Cerebellar nuclear complex (tissue), 1 donor: ENCODE measurements around the gene MATCAP1.

Source experiments
- DNase-seq, 2 experiments: peaks; one replicate each; lab custom pipeline; 2025; lab: John Stamatoyannopoulos, UW

The MATCAP1 gene

DNA sequence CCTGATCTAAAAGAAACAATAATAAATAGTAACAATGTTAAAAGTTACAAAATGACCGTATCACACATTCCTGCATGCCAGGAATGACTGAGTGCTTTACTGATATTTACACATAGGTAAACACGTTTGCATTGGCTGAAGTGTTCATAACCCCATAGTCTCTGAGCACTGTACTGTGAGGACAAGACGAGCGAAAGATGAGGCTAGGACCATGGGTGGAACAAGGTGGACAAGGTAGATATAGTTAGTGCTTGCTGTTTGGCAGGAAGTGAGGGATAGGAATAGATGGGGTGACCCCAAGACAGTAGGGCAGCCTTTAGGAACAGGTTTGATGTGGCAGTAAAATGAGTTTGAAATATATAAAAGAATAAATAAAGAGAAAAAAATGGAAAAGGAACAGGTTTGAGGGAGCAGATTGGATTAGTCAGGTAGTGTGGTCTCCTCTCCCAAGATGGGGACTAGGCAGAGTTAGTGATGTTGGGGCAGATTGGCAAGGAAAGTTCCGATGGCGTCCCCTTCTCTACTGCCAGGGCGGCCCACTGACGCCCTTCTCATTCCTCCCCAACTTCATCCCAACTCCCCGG, 7.7 kb upstream of the MATCAP1 start:
- no peak for DNase-seq

- DNase-seq, result no peak
These were observed 7.0 kb upstream of the MATCAP1 start for GRCh38 chr16:67190448-67191399.

GRCh38 chr16:67190041-67190440, 6.3 kb upstream of the MATCAP1 start, which contains the start of gene EXOC3L1:
Gene EXOC3L1 (minus strand): TSS chr16:67190136. CDS start chr16:67189676, 460 bp downstream.
- no peak for DNase-seq

- no peak for DNase-seq
These were observed 5.0 kb upstream of the MATCAP1 start for GRCh38 chr16:67188798-67189197.

- DNase-seq, result no peak
These were observed 4.6 kb upstream of the MATCAP1 start for GRCh38 chr16:67188323-67188722.

DNA sequence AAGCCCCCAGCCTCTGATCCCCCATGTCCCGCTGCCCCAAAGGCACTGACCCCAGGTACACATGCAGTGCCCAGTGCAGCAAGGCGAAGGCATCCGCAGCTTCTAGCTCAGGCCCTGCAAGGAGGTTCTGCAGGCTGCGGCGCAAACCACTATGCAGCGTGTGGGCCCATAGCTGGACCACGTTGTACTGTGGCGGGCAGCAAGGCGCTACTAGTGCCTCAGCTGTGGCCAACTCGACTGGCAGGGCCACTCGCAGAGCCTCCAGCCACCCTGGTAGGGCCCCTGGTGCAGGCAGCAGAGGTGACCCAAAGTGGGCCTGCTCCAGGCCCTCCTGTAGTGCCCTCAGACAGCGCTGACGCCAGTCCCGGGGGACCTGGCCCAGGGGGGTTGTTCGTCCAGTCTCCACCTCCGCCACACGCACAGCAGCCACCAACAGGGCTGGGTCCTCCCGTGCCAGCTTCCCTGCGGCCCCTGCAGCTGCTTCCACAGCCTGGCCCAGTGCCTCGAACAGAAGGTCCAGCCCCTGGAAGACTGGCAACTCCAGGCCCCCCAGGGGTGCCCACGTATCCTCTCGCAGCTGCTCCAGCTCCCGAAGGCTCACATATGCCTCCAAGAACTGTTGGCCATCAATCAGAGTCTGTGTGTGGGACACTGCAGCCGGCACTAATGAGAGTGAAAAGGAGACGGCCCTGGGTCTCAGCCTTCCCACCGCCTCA, 3.6 kb upstream of the MATCAP1 start:
- DNase-seq, result no peak

DNA sequence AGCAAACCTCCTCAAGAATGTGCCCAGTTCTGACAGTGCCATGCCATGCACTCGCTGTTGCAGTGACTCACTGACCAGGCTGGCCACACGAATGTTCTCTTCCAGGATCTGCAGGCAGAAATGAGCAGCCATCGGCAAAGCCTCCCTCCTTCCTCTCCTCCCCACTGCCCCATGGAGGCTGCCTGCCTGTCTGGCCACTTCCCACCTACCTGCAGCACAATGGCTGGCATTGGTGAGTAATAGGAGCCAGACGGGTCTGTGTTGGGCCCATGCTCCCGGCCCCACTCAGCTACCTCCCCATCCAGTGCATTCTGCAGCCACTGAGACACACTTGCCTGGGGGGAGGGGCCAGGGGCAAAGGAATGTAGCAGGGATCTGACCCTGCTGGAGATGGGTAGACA, 2.8 kb upstream of the MATCAP1 start:
- no peak for DNase-seq

- no peak for DNase-seq
These were observed 1.9 kb upstream of the MATCAP1 start for GRCh38 chr16:67185651-67186134.

GRCh38 chr16:67184995-67185650, 1.4 kb upstream of the MATCAP1 start:
- DNase-seq, result peak in 1 of 2 experiments; percentile 63

- DNase-seq, result no peak
These were observed 761 bp upstream of the MATCAP1 start for GRCh38 chr16:67184453-67184994.

DNA sequence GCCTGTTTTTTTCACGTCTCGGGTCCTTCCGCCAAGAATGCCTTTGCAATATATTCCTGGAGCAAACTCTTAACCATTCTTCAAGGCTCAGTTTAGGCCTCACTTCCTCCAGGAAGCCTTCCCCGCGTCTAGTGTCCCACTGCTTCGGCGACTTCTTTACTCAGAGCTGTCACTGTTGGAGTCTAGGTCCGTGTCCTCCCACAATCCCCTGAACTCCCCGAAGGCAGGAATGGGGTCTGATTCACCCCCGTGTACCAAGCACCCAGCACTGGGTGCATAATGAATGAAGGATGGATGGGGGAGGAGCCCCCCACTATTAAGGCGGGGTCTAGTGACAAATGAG, 508 bp downstream of the MATCAP1 start:
- no peak for DNase-seq

- no peak for DNase-seq
These were observed 1.5 kb downstream of the MATCAP1 start for GRCh38 chr16:67182288-67182687.

DNA sequence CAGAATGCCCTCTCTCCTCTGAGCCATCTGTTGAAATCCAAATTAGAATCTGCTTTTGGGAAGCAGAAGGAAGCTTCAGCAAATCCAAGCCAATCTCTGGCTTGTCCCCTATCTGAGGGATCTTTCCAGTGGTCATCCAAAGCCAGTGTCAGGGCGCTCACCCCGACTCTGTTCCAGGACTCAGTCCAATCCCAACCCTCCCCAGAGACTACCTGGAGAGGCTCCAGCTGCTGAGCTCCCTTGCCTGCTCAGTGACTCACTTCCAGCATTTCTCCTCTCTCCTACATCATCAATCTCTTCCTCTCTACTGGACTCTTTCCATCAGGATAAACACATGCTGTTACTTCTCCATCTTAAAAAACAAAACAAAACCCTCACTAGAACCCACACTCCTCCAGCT, 2.4 kb downstream of the MATCAP1 start:
- no peak for DNase-seq

DNA sequence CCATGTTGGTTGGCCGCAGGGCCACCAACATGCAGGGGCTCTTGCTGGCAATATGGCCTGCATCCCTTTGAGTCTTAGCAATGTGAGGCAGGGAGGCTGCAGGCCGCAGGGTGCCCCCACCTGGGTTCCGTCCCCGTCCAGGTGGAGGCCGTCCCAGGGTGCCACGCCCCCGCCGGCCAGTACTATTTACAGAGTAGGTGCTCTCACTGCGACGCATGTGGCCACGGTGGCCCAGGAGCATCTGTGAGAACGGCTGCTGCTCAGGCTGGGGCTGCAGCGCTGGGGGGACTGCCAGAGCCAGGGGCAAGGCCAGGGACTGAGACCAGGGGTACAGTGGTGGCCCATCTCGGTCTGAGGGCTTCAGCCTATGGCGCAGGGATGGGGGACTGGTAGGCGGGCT, 3.6 kb downstream of the MATCAP1 start:
- DNase-seq, result no peak

- no peak for DNase-seq
These were observed 4.2 kb downstream of the MATCAP1 start for GRCh38 chr16:67179421-67180080.

DNA sequence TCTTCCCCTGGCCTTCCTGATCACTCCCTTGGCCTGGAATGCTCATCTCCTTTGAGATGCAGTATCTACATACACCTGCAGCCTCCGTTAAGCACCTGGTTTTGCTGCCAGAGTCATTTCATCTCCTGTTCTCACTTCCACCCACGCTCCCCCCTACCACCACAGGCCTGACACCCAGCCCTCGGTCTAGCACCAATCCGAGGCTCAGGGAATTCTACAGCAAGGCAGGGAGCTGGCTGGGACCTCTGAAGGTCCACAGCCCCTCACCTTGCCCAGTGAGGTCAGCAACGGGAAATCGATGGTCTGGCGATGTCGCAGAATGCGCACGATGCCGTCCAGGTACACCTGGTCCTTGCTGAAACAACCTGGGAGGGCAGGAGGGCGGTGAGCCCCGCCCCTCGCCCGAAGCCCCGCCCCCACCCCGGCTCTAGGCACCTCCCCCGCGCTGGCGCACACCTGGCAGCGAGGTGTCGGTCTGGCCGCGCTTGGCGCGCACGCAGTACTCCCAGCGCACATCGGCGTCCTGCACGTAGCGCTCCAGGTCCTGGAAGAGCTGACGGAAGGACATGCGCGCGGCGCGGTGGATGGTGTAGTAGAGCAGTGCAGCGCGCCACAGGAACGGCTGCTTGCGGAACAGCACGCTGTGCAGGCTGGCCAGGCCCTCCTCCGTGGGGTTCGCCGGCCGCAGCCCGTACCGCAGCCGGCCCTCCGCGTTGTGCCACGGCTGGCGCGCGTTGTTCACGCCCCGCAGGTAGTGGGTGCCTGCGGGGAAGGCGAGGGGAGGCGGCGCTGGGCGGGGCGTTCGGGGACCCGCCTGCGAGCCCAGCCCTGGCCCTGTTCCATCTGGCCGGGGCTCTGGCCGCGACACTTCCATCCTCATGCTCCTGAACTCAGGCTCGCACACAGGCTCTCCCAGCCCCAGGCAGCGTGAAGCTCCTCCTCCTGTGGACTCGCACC, 5.7 kb downstream of the MATCAP1 start:
- DNase-seq, result no peak

DNA sequence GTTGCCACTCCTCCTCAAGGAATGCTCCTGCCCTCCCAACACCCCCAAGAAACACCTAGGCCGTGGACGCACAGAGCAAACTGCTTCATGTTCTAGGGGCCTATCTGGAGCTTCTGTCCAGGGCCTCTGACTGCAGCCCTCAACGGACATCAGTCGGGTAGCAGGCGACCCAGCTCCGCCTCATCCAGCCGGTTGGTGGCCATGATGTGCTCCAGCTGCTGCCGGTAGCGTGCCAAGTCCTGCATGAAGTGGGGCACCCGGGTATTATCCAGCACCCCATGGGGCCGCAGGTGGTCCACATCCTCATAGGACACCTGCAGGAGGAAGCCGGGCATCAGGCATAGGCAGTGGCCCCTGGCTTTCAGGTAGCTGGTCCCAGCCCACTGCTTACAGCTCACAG, 7.1 kb downstream of the MATCAP1 start:
- no peak for DNase-seq

DNA sequence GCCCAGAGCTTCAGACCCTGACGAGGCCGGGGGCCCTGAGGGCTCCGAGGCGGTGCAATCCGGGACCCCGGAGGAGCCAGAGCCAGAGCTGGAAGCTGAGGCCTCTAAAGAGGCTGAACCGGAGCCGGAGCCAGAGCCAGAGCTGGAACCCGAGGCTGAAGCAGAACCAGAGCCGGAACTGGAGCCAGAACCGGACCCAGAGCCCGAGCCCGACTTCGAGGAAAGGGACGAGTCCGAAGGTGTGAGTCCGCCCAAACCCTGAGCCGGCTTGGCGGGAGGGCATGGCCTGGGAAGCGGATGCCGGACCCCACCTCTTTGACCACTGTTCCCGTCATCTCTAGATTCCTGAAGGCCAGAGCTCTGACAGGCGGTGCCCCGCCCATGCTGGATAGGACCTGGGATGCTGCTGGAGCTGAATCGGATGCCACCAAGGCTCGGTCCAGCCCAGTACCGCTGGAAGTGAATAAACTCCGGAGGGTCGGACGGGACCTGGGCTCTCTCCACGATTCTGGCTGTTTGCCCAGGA, 9.0 kb downstream of the MATCAP1 start:
- no peak for DNase-seq

GRCh38 chr16:67173808-67174705, 9.7 kb downstream of the MATCAP1 start:
- peak; percentile 71 to 80 for DNase-seq
